CD8-positive, alpha-beta memory T cell (primary cell): ENCODE measurements around the gene RNLS. TPM values are rescaled to one million over a fixed set of nuclear protein-coding genes. Genes with fewer than 3 reads are reported as not detected.
A peak's percentile ranks its signal among the peaks of the same experiment; 100 is the strongest.
"Not testable (repeated sequence)": the region's sequence is repeated elsewhere in the genome, so short reads cannot be mapped to it uniquely, and the experiment has no call there.

Experiments
- CTCF ChIA-PET: fragments of 350-600 bp; sonication (Branson Sonifier 250); formaldehyde crosslinking; loops from one replicate; lab custom pipeline; 2021; ENCODE audit warnings: antibody characterized with exemption; lab: Charles Lee
- POLR2A ChIA-PET: fragments of 350-600 bp; sonication (Branson Sonifier 250); formaldehyde crosslinking; loops from one replicate; lab custom pipeline; 2021; ENCODE audit warnings: antibody characterized with exemption; lab: Charles Lee
- DNase-seq, 5 donors: peaks; one replicate each; pipeline versions ENCODE4 v3.0.0 to v3.0.0-alpha.2; 2020 to 2022; ENCODE audit warnings: mixed read lengths in 1 of 5
- H3K27ac ChIP-seq: one replicate; pipeline ENCODE4 v1.7.0; 2013; ENCODE audit warnings: low read depth, mild to moderate bottlenecking, low read length, moderate library complexity
- H3K27me3 ChIP-seq: 2 replicates; pipeline ENCODE4 v1.7.0; 2013; ENCODE audit warnings: low read length, mild to moderate bottlenecking; ENCODE audit not compliant: insufficient read depth, poor library complexity, severe bottlenecking
- H3K36me3 ChIP-seq: 2 replicates; pipeline ENCODE4 v1.7.0; 2013; ENCODE audit warnings: mild to moderate bottlenecking, low read length, moderate library complexity; ENCODE audit not compliant: insufficient read depth
- H3K4me1 ChIP-seq: 2 replicates; pipeline ENCODE4 v1.7.0; 2013; ENCODE audit warnings: mild to moderate bottlenecking, low read length, moderate library complexity; ENCODE audit not compliant: insufficient read depth
- H3K4me3 ChIP-seq: 2 replicates; pipeline ENCODE4 v1.7.0; 2013; ENCODE audit warnings: mild to moderate bottlenecking, low read length
- H3K9me3 ChIP-seq: 2 replicates; pipeline ENCODE4 v1.7.0; 2013; ENCODE audit warnings: mild to moderate bottlenecking, low read length
- H3K27ac Mint-ChIP-seq, 8 donors: one replicate each; pipeline ENCODE4 v1.8.0; 2020 to 2021; ENCODE audit warnings: mixed read lengths in 8 of 8, mild to moderate bottlenecking in 6 of 8, inconsistent platforms in 3 of 8, moderate library complexity in 3 of 8
- H3K27me3 Mint-ChIP-seq, 2 donors: one replicate each; pipeline ENCODE4 v1.8.0; 2020 to 2021; ENCODE audit warnings: mixed read lengths in 2 of 2, mild to moderate bottlenecking in 1 of 2, moderate library complexity in 1 of 2
- H3K36me3 Mint-ChIP-seq, 3 donors: one replicate each; pipeline ENCODE4 v1.8.0; 2020 to 2021; ENCODE audit warnings: mixed read lengths in 3 of 3, inconsistent platforms in 1 of 3, mild to moderate bottlenecking in 1 of 3
- H3K4me1 Mint-ChIP-seq, 3 donors: one replicate each; pipeline ENCODE4 v1.8.0; 2020 to 2021; ENCODE audit warnings: mixed read lengths in 3 of 3, inconsistent platforms in 1 of 3, mild to moderate bottlenecking in 1 of 3
- H3K4me3 Mint-ChIP-seq, 7 donors: one replicate each; pipeline ENCODE4 v1.8.0; 2020 to 2021; ENCODE audit warnings: mixed read lengths in 7 of 7, mild to moderate bottlenecking in 6 of 7, moderate library complexity in 4 of 7, inconsistent platforms in 2 of 7
- H3K9me3 Mint-ChIP-seq, 5 donors: one replicate each; pipeline ENCODE4 v1.8.0; 2020 to 2022; ENCODE audit warnings: mixed read lengths in 5 of 5, mild to moderate bottlenecking in 3 of 5, moderate library complexity in 2 of 5, inconsistent platforms in 1 of 5
- polyA plus RNA-seq: library from polyadenylated mRNA; unstranded; fragments of 300-500 nt; fragmentation: Illumina TruSeq; gene quantifications from one replicate; pipeline ENCODE4 v1.2.3, GENCODE V29; 2021
- total RNA-seq, 2 experiments: library from RNA; stranded (reverse); gene quantifications; one replicate each; pipeline ENCODE4 v1.2.3, GENCODE V29; 2021

Gene RNLS
- total and polyA plus RNA-seq, 3 experiments from 2014 or later: 4.0 to 7.0 (median 4.6) TPM

DNA sequence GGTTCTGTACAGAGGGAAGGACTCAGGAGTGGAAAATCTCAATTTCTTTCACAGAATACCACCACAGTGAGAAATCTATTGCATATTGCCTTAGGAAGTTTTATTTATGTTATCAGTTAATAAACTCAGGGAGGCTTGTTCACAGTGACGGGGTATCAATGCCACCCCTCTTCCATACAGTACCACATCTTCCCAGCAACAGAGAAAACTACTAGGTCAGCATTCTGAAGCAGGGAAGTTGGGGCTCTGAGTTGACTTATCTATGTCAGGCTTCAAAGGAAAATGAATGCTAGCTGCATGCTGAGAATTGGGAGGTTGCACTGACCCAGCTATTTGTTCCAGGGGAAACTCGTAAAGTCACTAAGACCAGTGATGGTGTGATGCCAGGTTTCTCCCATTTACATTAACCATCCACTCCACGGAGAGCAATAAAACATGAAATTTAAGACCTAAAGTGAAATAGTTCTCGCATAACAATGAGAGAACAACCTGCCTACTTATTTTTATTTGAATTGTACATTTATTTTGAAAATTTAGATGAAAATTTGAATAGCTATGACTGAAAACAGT is 266.7 kb downstream of the RNLS start:
- H3K27me3 Mint-ChIP-seq: peaks cover 0 to 3% of the 10 kb centered on the region in 2 donors
- CTCF ChIA-PET: no interaction called here
- H3K4me3 Mint-ChIP-seq: no peak overlapping the region

DNA sequence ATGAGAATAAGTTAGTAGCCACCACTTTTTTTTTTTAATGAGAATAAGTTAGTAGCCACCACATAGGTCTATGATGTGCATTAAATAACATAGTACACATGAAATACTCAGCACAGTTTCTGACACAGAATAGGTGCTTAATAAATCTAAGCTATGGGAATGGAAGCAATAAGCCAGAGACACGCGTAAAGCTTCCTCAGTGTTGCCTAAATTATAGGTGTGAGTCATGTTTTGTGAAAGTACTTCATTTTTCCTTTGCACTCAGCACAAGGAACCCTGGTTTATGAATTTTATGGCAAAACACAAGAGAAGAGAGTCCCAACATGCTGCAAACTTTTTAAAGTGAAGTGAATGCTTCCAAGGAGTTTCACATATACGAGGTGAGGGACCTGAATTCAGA is 267.4 kb downstream of the RNLS start:
- Histone ChIP-seq H3K27me3 (no peaks in the 10 kb centered on the region), H3K27ac (no peak overlapping the region), H3K4me1 (no peaks in the 10 kb centered on the region), H3K36me3 (no peaks in the 10 kb centered on the region), H3K9me3 (peaks cover 14% of the 10 kb centered on the region), H3K4me3 (no peak overlapping the region)
- ChIA-PET CTCF (no interaction called here), POLR2A (no interaction called here)
- Mint-ChIP-seq H3K4me1 (no peaks in the 10 kb centered on the region), H3K27ac (no peak overlapping the region), H3K27me3 (peaks cover 0 to 3% of the 10 kb centered on the region in 2 donors), H3K4me3 (no peak overlapping the region), H3K36me3 (peaks cover 9 to 25% (median 10%) of the 10 kb centered on the region in 3 donors), H3K9me3 (peaks cover 13 to 30% (median 22%) of the 10 kb centered on the region in 5 donors)
- DNase-seq: no peak

More for the DNA sequence above, 266.7 kb downstream of the RNLS start:
- Histone ChIP-seq H3K4me1 (no peaks in the 10 kb centered on the region), H3K9me3 (peaks cover 14% of the 10 kb centered on the region), H3K27me3 (no peaks in the 10 kb centered on the region), H3K4me3 (no peak overlapping the region), H3K27ac (no peak overlapping the region), H3K36me3 (no peaks in the 10 kb centered on the region)
- no peak for DNase-seq
- peaks cover 10 to 31% (median 15%) of the 10 kb centered on the region in 3 donors for H3K36me3 Mint-ChIP-seq
- H3K9me3 Mint-ChIP-seq: peaks cover 19 to 35% (median 27%) of the 10 kb centered on the region in 5 donors
- H3K27ac Mint-ChIP-seq: no peak overlapping the region
- POLR2A ChIA-PET: no interaction called here
- H3K4me1 Mint-ChIP-seq: no peaks in the 10 kb centered on the region

DNA sequence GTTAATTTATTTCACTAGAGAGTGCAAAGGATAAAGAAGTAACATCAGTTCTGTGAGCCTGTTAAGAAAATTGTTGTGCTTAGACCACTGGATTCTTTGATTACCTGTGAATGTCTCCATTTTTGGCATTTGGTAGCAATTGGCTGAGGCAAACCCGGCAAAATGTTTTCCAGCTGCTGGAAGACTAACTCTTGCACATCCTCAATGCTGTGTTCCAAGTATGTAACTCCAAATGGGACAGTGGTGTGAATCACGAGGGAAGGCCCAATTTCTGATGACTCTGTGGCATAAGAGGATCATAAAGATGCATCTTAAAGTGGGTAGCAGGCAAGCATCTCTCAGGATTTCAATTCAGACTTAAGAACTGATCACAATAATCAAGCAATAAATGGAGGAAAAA is 268.8 kb downstream of the RNLS start:
- DNase-seq: no peak
- ChIA-PET CTCF (no interaction called here), POLR2A (no interaction called here)
- Mint-ChIP-seq H3K27me3 (peaks cover 0 to 3% of the 10 kb centered on the region in 2 donors), H3K27ac (peak overlapping the region in 1 of 8 donors; percentile 2), H3K9me3 (peaks cover 0 to 17% (median 9%) of the 10 kb centered on the region in 5 donors), H3K4me3 (no peak overlapping the region), H3K4me1 (no peaks in the 10 kb centered on the region), H3K36me3 (peaks cover 2 to 11% (median 8%) of the 10 kb centered on the region in 3 donors)
- Histone ChIP-seq H3K27me3 (no peaks in the 10 kb centered on the region), H3K9me3 (peaks cover 7% of the 10 kb centered on the region), H3K4me3 (no peak overlapping the region), H3K4me1 (no peaks in the 10 kb centered on the region), H3K36me3 (no peaks in the 10 kb centered on the region), H3K27ac (no peak overlapping the region)

DNA sequence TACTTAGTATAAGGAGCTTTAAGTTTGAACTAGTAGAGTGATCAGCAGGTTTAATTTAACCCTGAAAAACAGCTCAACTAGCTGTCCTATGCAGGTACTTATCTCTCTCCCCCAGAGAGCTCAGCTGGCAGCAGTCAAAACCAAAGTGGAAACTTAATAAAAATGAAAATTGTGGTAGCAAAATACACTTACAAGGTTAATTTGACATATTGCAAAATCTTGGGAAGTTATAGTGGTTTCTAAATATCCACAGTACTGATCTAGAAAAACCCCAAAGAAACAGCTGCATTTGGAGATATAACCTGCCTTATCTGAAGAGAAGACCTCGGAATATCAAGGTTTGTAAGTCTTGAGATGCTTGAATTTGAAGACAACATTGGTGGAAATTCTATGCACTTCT is 269.2 kb downstream of the RNLS start:
- Mint-ChIP-seq H3K4me1 (no peaks in the 10 kb centered on the region), H3K27ac (no peak overlapping the region), H3K9me3 (peaks cover 0 to 12% (median 6%) of the 10 kb centered on the region in 5 donors), H3K27me3 (peaks cover 0 to 2% of the 10 kb centered on the region in 2 donors), H3K36me3 (peaks cover 0 to 7% (median 6%) of the 10 kb centered on the region in 3 donors), H3K4me3 (no peak overlapping the region)
- Histone ChIP-seq H3K27me3 (no peaks in the 10 kb centered on the region), H3K4me1 (no peaks in the 10 kb centered on the region), H3K4me3 (no peak overlapping the region), H3K27ac (no peak overlapping the region), H3K9me3 (peaks cover 4% of the 10 kb centered on the region), H3K36me3 (no peaks in the 10 kb centered on the region)
- ChIA-PET POLR2A (no interaction called here), CTCF (no interaction called here)
- DNase-seq: no peak

DNA sequence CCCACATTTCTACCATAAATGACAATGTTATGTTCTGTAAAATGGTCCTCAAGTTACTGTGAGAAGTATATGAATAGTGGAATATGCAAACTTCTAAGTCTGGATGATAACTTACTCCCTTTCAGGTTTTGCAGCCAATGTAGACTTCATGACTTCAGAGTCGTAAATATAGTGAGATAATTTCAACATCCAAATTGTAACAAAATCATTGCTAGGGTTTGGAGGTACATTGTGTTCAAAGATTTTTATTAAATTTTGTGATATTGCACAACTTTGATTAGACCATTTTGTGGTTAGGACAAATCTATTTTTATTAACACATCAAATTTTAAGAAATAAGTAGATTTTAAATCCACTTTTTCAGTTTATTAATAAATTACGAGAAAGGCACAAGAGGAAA is 270.3 kb downstream of the RNLS start:
- Histone ChIP-seq H3K27me3 (no peaks in the 10 kb centered on the region), H3K4me3 (no peak overlapping the region), H3K27ac (no peak overlapping the region), H3K9me3 (no peaks in the 10 kb centered on the region), H3K4me1 (no peaks in the 10 kb centered on the region), H3K36me3 (no peaks in the 10 kb centered on the region)
- peaks cover 0 to 5% (median 0%) of the 10 kb centered on the region in 5 donors for H3K9me3 Mint-ChIP-seq
- no peak overlapping the region for H3K4me3 Mint-ChIP-seq
- no peak overlapping the region for H3K27ac Mint-ChIP-seq
- peaks cover 0 to 8% (median 7%) of the 10 kb centered on the region in 3 donors for H3K36me3 Mint-ChIP-seq
- DNase-seq: no peak
- no peaks in the 10 kb centered on the region for H3K27me3 Mint-ChIP-seq
- ChIA-PET POLR2A (no interaction called here), CTCF (no interaction called here)
- no peaks in the 10 kb centered on the region for H3K4me1 Mint-ChIP-seq

DNA sequence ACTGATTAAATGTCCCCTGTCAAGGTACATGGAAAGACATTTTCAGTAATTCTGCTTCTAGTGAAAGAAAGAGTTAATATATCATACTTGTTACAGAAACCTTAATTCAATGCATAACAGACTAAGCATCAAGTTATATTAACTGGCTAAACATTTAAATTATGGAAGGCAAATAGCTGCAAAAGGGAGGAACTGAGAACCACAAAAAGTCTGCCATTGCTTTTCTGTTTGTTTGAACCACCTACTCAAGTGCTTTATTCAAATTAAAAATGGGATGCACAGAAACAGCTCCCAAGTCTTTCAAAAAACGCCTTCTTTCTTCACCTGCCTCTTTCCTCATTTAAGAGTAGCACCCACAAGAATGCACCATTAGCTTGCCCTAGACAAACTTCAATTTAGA is 271.9 kb downstream of the RNLS start:
- Mint-ChIP-seq H3K9me3 (no peaks in the 10 kb centered on the region), H3K27ac (no peak overlapping the region), H3K4me1 (no peaks in the 10 kb centered on the region), H3K36me3 (peaks cover 0 to 5% (median 5%) of the 10 kb centered on the region in 3 donors), H3K4me3 (no peak overlapping the region), H3K27me3 (no peaks in the 10 kb centered on the region)
- H3K9me3 ChIP-seq: no peaks in the 10 kb centered on the region
- no peak overlapping the region for H3K27ac ChIP-seq
- H3K4me3 ChIP-seq: no peak overlapping the region
- no peaks in the 10 kb centered on the region for H3K36me3 ChIP-seq
- CTCF ChIA-PET: no interaction called here
- no peak for DNase-seq
- H3K4me1 ChIP-seq: no peaks in the 10 kb centered on the region
- no peaks in the 10 kb centered on the region for H3K27me3 ChIP-seq
- POLR2A ChIA-PET: no interaction called here

DNA sequence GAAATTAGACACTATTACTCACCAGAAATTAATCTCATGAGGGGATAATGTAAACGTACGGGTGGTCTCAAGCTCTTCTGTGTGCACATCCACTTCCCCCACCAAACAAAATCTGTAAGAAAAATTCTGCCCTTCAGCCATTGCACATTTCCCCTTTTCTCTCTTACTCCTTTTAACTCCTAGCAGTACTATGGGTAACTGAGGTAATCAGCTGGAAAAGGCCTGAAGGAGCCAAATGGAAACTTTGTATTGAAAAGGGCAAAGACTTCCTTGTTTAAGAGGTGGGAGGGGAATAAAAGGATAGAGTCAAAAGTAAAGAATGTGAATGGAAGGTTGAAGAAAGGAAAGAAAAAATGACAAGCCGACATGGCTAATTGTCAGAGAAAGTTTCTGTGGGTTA is 273.8 kb downstream of the RNLS start:
- H3K9me3 ChIP-seq: no peaks in the 10 kb centered on the region

DNA sequence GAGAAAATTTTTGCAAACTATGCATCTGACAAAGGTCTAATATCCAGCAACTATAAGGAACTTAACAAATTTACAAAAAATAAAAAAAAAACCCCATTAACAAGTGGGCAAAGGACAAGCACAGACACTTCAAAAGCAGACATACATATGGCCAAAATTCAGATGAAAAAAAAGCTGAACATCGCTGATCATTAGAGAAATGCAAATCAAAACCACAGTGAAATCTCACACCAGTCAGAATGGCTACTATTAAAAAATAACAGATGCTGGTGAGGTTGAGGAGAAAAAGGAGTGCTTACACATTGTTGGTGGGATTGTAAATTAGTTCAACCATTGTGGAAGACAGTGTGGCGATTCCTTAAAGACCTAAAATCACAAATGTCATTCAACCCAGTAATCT is 274.8 kb downstream of the RNLS start:
- H3K27ac Mint-ChIP-seq, H3K27me3 ChIP-seq, H3K4me3 ChIP-seq, H3K4me3 Mint-ChIP-seq, POLR2A ChIA-PET, H3K36me3 Mint-ChIP-seq, H3K36me3 ChIP-seq, H3K27me3 Mint-ChIP-seq, H3K9me3 ChIP-seq, H3K9me3 Mint-ChIP-seq, CTCF ChIA-PET, H3K4me1 ChIP-seq, H3K27ac ChIP-seq, DNase-seq, H3K4me1 Mint-ChIP-seq: not testable (repeated sequence)

More for the DNA sequence above, 273.8 kb downstream of the RNLS start:
- no peak for DNase-seq
- Histone ChIP-seq H3K27me3 (no peaks in the 10 kb centered on the region), H3K36me3 (no peaks in the 10 kb centered on the region), H3K27ac (no peak overlapping the region), H3K4me3 (no peak overlapping the region), H3K4me1 (no peaks in the 10 kb centered on the region)
- Mint-ChIP-seq H3K4me1 (no peaks in the 10 kb centered on the region), H3K27me3 (peaks cover 0 to 1% of the 10 kb centered on the region in 2 donors), H3K36me3 (peaks cover 0 to 7% (median 5%) of the 10 kb centered on the region in 3 donors), H3K9me3 (no peaks in the 10 kb centered on the region), H3K27ac (peak overlapping the region in 1 of 8 donors; percentile 54), H3K4me3 (no peak overlapping the region)
- ChIA-PET CTCF (no interaction called here), POLR2A (no interaction called here)
